Body of pancreas (tissue), 4 donors: ENCODE measurements around the gene ATF7IP.
A peak's percentile ranks its signal among the peaks of the same experiment; 100 is the strongest.

Experiments used
- POLR2A ChIP-seq, 3 donors: fragments of 450-650 bp; IDR thresholded peaks; one replicate each; pipeline ENCODE4 v1.6.1; 2016; ENCODE audit warnings: antibody characterized with exemption in 3 of 3, mild to moderate bottlenecking in 2 of 3
- TF ChIP-seq, protein P1 (sequence below), 7 experiments: fragments of 450-650 bp in 4 of 7; fragments of 200-600 bp in 3 of 7; sonication (generic) in 3 of 7; IDR thresholded peaks; one replicate each; pipeline ENCODE4 v1.5.1; 2016 to 2019; ENCODE audit warnings: antibody characterized with exemption in 7 of 7

DNA sequence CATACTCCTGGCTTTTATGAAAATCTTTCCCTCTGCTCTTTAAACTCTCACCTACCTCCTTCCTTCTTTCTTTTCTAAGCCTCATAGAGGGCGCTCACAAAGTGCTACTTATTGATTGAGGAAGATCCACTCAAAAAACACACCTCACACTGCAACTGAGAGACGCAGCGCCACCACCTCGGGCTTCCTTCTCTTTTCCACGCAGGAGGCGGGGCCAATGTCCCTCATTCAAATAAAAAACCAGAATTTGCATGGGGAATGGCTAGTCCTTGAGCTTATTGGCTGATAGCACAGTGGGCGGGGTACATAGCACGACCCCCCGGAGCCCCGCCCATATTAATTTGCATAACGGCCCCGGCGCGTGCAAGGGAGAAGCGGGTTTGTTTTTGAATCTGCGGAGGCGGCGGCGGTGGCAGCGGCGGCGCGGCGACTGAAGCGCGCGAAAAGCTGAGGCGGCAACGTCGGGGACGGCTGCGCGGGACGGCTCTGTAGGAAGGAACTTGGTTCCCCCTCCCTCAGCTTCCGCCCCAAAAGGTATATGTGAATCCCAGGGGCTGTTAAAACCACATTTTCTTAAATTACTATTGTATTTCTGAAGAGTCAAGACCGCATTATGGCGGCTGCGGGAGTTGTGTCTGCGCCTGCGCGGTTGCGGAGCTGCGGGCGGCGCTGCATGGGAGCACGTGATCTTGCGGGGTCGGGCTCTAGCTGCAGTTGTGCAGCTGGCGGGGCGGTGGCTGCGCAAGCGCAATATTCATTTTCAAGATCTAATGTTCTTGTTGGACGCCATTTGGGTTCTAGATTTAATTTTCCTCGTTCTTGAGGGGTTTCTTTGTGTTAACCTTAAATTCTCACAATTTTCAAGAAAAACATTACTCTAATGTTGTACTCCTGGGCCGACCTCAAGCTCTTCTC, at the start of gene ATF7IP:
- TF ChIP-seq, protein P1, sequence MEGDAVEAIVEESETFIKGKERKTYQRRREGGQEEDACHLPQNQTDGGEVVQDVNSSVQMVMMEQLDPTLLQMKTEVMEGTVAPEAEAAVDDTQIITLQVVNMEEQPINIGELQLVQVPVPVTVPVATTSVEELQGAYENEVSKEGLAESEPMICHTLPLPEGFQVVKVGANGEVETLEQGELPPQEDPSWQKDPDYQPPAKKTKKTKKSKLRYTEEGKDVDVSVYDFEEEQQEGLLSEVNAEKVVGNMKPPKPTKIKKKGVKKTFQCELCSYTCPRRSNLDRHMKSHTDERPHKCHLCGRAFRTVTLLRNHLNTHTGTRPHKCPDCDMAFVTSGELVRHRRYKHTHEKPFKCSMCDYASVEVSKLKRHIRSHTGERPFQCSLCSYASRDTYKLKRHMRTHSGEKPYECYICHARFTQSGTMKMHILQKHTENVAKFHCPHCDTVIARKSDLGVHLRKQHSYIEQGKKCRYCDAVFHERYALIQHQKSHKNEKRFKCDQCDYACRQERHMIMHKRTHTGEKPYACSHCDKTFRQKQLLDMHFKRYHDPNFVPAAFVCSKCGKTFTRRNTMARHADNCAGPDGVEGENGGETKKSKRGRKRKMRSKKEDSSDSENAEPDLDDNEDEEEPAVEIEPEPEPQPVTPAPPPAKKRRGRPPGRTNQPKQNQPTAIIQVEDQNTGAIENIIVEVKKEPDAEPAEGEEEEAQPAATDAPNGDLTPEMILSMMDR (IDR thresholded peaks at IDR 0.05), result peak in 4 of 7 experiments; percentile 25 to 37 (median 36)
- TF ChIP-seq POLR2A (IDR thresholded peaks at IDR 0.05), result peak in 2 of 3 donors; percentile 78 to 86
